K562 (cell line): ENCODE results near the gene LIX1. TPM values are rescaled to one million over a fixed set of nuclear protein-coding genes. Genes with fewer than 3 reads are reported as not detected.

Source experiments
- CBX1 ChIP-seq: sonication (generic); IDR thresholded peaks from 2 replicates; pipeline ENCODE4 v1.6.1; 2016; ENCODE audit warnings: antibody characterized with exemption, low read depth, mild to moderate bottlenecking
- CBX8 ChIP-seq: fragments of 200-600 bp; sonication (generic); IDR thresholded peaks from 2 replicates; pipeline ENCODE4 v1.6.1; 2012; ENCODE audit warnings: borderline replicate concordance, mixed run types, low read depth, mild to moderate bottlenecking, moderate library complexity, mixed read lengths, low read length, control low read depth, inconsistent platforms; ENCODE audit not compliant: poor library complexity, severe bottlenecking; ENCODE audit errors: extremely low read depth
- EP400 ChIP-seq: fragments of 450-650 bp; IDR thresholded peaks from 2 replicates; pipeline ENCODE4 v1.6.1; 2017; ENCODE audit warnings: antibody characterized with exemption, mild to moderate bottlenecking, moderate library complexity
- KDM4B ChIP-seq, 2 experiments: fragments of 450-650 bp in 1 of 2; sonication (generic) in 1 of 2; IDR thresholded peaks; 2 replicates each; pipeline ENCODE4 v1.6.1; 2016 to 2017; ENCODE audit warnings: borderline replicate concordance in 2 of 2, antibody characterized with exemption in 1 of 2, low read depth in 1 of 2, mild to moderate bottlenecking in 1 of 2
- LCOR ChIP-seq: sonication (generic); formaldehyde crosslinking; IDR thresholded peaks from 2 replicates; pipeline ENCODE4 v1.8.0; 2022; ENCODE audit warnings: mild to moderate bottlenecking, missing genetic modification reagents
- NFXL1 ChIP-seq: fragments of 450-650 bp; formaldehyde crosslinking; IDR thresholded peaks from 2 replicates; pipeline ENCODE4 v1.4.0; 2021; ENCODE audit warnings: mild to moderate bottlenecking
- POLR2AphosphoS5 ChIP-seq: IDR thresholded peaks from 2 replicates; pipeline ENCODE4 v1.6.1; 2011; ENCODE audit warnings: mild to moderate bottlenecking, low read depth, low read length, moderate library complexity; ENCODE audit not compliant: control insufficient read depth, insufficient read depth
- RBM25 ChIP-seq: fragments of 200-400 bp; formaldehyde crosslinking; IDR thresholded peaks from 2 replicates; pipeline ENCODE4 v1.6.1; 2018; ENCODE audit warnings: low read length, low read depth, moderate library complexity; ENCODE audit not compliant: severe bottlenecking
- RCOR1 ChIP-seq, 2 experiments: IDR thresholded peaks; 2 replicates each; pipeline ENCODE4 v1.6.1; 2012; ENCODE audit warnings: low read depth in 2 of 2, low read length in 2 of 2, borderline replicate concordance in 1 of 2, improper control_type of control experiment in 1 of 2
- SLC30A9 ChIP-seq: fragments of 250-450 bp; sonication (Bioruptor Pico); IDR thresholded peaks from 2 replicates; pipeline ENCODE4 v1.8.0; 2022; ENCODE audit warnings: mild to moderate bottlenecking, moderate library complexity
- SNIP1 ChIP-seq: fragments of 450-650 bp; IDR thresholded peaks from 2 replicates; pipeline ENCODE4 v1.7.1; 2017; ENCODE audit warnings: low read depth, mild to moderate bottlenecking
- TCF15 ChIP-seq: fragments of 250-450 bp; sonication (Bioruptor Pico); IDR thresholded peaks from 2 replicates; pipeline ENCODE4 v1.8.0; 2022; ENCODE audit warnings: moderate library complexity, mild to moderate bottlenecking, inconsistent platforms
- TRIM25 ChIP-seq: fragments of 450-650 bp; IDR thresholded peaks from 2 replicates; pipeline ENCODE4 v1.7.0; 2016; ENCODE audit warnings: borderline replicate concordance
- TRIM28 ChIP-seq: fragments of 450-650 bp; IDR thresholded peaks from 2 replicates; pipeline ENCODE4 v1.6.1; 2017
- U2AF2 ChIP-seq: fragments of 200-400 bp; formaldehyde crosslinking; optimal IDR thresholded peaks from 2 replicates; pipeline ENCODE3; 2017; ENCODE audit warnings: low read depth, mild to moderate bottlenecking, low read length
- UBTF ChIP-seq, 2 experiments: IDR thresholded peaks; 2 replicates each; pipeline ENCODE4 v1.6.1; 2012; ENCODE audit warnings: improper control_type of control experiment in 2 of 2, low read depth in 2 of 2, low read length in 2 of 2, borderline replicate concordance in 1 of 2
- USF2 ChIP-seq: sonication (generic); formaldehyde crosslinking; IDR thresholded peaks from 2 replicates; pipeline ENCODE4 v1.5.0; 2020; ENCODE audit warnings: missing genetic modification reagents
- ZBTB43 ChIP-seq: sonication (generic); formaldehyde crosslinking; IDR thresholded peaks from 2 replicates; pipeline ENCODE4 v1.8.0; 2023; ENCODE audit warnings: mild to moderate bottlenecking, missing genetic modification reagents
- ZC3H8 ChIP-seq: fragments of 450-650 bp; IDR thresholded peaks from 2 replicates; pipeline ENCODE4 v1.6.1; 2017
- ZNF174 ChIP-seq: fragments of 250-450 bp; sonication (Bioruptor Pico); IDR thresholded peaks from 2 replicates; pipeline ENCODE4 v1.4.0; 2020; ENCODE audit warnings: mild to moderate bottlenecking
- ZNF197 ChIP-seq: fragments of 200-800 bp; sonication (Bioruptor generic); IDR thresholded peaks from 2 replicates; pipeline ENCODE4 v1.6.1; 2016; ENCODE audit warnings: low read depth, missing genetic modification characterization, missing compliant biosample characterization
- ZNF24 ChIP-seq: fragments of 450-650 bp; IDR thresholded peaks from 2 replicates; pipeline ENCODE4 v1.6.1; 2016
- polyA plus RNA-seq, 8 experiments: library from polyadenylated mRNA; depleted of rRNA in 4 of 8; stranded (reverse) in 5 of 8; unstranded in 3 of 8; fragments of >200 nt; fragmentation: Nextera tagmentation in 2 of 8; fragmentation: Illumina TruSeq in 1 of 8; extraction: Ambion mirVana in 2 of 8; extraction: Trizol in 1 of 8; gene quantifications; 2 replicates each; pipeline versions ENCODE4 v1.2.1 to v1.2.3, GENCODE V29; 2011 to 2014; ENCODE audit warnings: inconsistent platforms in 1 of 8, missing spikeins in 1 of 8
- total RNA-seq, 7 experiments: library from RNA; depleted of rRNA in 6 of 7; stranded (reverse); fragments of >200 nt in 6 of 7; fragmentation: Illumina TruSeq in 2 of 7; extraction: Trizol in 2 of 7; gene quantifications; 2 replicates each; pipeline versions ENCODE4 v1.2.1 to v1.2.3, GENCODE V29; 2011 to 2021; ENCODE audit warnings: low replicate concordance in 1 of 7

The LIX1 gene
- total and polyA plus RNA-seq, 9 of the 15 experiments (the other 6 are each of a cell fraction or from before 2014, with no cell fraction given): 0.01 to 0.18 TPM; not detected in 7

GRCh38 chr5:97089149-97089801 is 53.1 kb downstream of the LIX1 start (continued):
- TF ChIP-seq LCOR (CRISPR knock-in tag) (peak; percentile 83), USF2 (CRISPR knock-in tag) (peak; percentile 76), ZNF24 (no peak), POLR2AphosphoS5 (peak; percentile 31; the same call in 1 of the 2 replicates), ZBTB43 (CRISPR knock-in tag) (no peak), CBX8 (no peak), KDM4B (IDR thresholded peaks at IDR 0.05; ENCODE audit: borderline replicate concordance in 2 of 2, low read depth in 1 of 2) (no peak), ZNF197 (CRISPR knock-in tag) (no peak), UBTF (IDR thresholded peaks at IDR 0.05; ENCODE audit: borderline replicate concordance in 1 of 2, low read depth in 2 of 2, low read length in 2 of 2) (no peak), SLC30A9 (CRISPR knock-in tag) (no peak), EP400 (0 out of 2 replicates have a peak, but pooled peaks have one; percentile 19), RCOR1 (IDR thresholded peaks at IDR 0.05; ENCODE audit: borderline replicate concordance in 1 of 2, low read depth in 2 of 2, low read length in 2 of 2) (peak in 1 of 2 experiments; percentile 64; a peak in 1 of 4 replicates), NFXL1 (CRISPR knock-in tag) (no peak), CBX1 (no peak), U2AF2 (no peak), ZC3H8 (no peak), TRIM28 (no peak), ZNF174 (CRISPR knock-in tag) (no peak), RBM25 (no peak), TCF15 (CRISPR knock-in tag) (no peak; the same call in 1 of the 2 replicates), SNIP1 (no peak), TRIM25 (peak; percentile 53; the same call in 1 of the 2 replicates)
